ENCODE data around the gene CTNNBL1. TPM values are rescaled to one million over a fixed set of nuclear protein-coding genes. Genes with fewer than 3 reads are reported as not detected.

Gene CTNNBL1
- polyA plus RNA-seq, 1 of the 3 experiments (the other 2 are of a cell fraction): 29.5 TPM

DNA sequence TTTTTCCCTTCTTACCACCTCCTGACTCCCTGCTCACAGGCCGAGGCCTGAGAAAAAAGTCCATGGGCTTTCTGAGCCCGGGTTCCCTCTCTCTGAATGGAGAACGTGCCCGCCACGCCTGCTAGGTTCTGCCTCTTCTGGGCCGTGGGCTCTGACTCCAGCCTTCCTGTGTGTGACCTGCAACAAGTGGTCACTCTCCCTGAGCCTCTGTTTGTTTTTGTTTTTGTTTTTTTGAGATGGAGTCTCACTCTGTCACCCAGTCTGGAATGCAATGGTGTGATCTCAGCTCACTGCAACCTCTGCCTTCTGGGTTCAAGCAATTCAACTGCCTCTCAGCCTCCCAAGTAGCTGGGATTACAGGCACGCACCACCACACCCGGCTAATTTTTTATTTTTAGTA, 191.2 kb downstream of the CTNNBL1 start:
- no peak for TF ChIP-seq GATA2 (CRISPR knock-in tag; IDR thresholded peaks at IDR 0.05)
- TF ChIP-seq, protein P1, sequence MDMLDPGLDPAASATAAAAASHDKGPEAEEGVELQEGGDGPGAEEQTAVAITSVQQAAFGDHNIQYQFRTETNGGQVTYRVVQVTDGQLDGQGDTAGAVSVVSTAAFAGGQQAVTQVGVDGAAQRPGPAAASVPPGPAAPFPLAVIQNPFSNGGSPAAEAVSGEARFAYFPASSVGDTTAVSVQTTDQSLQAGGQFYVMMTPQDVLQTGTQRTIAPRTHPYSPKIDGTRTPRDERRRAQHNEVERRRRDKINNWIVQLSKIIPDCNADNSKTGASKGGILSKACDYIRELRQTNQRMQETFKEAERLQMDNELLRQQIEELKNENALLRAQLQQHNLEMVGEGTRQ (IDR thresholded peaks at IDR 0.05; ENCODE audit: borderline replicate concordance, low read depth, low read length): no peak
- no peak for TF ChIP-seq FOSL2 (IDR thresholded peaks at IDR 0.05; ENCODE audit: borderline replicate concordance, low read depth)
- no peak for TF ChIP-seq TCF12 (IDR thresholded peaks at IDR 0.05)
- TF ChIP-seq, protein P2, sequence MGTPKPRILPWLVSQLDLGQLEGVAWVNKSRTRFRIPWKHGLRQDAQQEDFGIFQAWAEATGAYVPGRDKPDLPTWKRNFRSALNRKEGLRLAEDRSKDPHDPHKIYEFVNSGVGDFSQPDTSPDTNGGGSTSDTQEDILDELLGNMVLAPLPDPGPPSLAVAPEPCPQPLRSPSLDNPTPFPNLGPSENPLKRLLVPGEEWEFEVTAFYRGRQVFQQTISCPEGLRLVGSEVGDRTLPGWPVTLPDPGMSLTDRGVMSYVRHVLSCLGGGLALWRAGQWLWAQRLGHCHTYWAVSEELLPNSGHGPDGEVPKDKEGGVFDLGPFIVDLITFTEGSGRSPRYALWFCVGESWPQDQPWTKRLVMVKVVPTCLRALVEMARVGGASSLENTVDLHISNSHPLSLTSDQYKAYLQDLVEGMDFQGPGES (IDR thresholded peaks at IDR 0.05; ENCODE audit: low read depth, low read length): no peak
- TF ChIP-seq SIN3A (IDR thresholded peaks at IDR 0.05; ENCODE audit: borderline replicate concordance, low read depth, low read length): no peak
- TF ChIP-seq, protein P3, sequence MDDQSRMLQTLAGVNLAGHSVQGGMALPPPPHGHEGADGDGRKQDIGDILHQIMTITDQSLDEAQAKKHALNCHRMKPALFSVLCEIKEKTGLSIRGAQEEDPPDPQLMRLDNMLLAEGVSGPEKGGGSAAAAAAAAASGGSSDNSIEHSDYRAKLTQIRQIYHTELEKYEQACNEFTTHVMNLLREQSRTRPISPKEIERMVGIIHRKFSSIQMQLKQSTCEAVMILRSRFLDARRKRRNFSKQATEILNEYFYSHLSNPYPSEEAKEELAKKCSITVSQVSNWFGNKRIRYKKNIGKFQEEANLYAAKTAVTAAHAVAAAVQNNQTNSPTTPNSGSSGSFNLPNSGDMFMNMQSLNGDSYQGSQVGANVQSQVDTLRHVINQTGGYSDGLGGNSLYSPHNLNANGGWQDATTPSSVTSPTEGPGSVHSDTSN (IDR thresholded peaks at IDR 0.05): no peak
- TF ChIP-seq, protein P4, sequence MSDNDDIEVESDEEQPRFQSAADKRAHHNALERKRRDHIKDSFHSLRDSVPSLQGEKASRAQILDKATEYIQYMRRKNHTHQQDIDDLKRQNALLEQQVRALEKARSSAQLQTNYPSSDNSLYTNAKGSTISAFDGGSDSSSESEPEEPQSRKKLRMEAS (IDR thresholded peaks at IDR 0.05; ENCODE audit: low read depth): no peak
- TF ChIP-seq YY1 (IDR thresholded peaks at IDR 0.05; ENCODE audit: low read depth): no peak
- no peak for TF ChIP-seq RAD21 (IDR thresholded peaks at IDR 0.05; ENCODE audit: low read length)
- TF ChIP-seq, protein P5, sequence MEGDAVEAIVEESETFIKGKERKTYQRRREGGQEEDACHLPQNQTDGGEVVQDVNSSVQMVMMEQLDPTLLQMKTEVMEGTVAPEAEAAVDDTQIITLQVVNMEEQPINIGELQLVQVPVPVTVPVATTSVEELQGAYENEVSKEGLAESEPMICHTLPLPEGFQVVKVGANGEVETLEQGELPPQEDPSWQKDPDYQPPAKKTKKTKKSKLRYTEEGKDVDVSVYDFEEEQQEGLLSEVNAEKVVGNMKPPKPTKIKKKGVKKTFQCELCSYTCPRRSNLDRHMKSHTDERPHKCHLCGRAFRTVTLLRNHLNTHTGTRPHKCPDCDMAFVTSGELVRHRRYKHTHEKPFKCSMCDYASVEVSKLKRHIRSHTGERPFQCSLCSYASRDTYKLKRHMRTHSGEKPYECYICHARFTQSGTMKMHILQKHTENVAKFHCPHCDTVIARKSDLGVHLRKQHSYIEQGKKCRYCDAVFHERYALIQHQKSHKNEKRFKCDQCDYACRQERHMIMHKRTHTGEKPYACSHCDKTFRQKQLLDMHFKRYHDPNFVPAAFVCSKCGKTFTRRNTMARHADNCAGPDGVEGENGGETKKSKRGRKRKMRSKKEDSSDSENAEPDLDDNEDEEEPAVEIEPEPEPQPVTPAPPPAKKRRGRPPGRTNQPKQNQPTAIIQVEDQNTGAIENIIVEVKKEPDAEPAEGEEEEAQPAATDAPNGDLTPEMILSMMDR (IDR thresholded peaks at IDR 0.05): no peak
- TF ChIP-seq TAF1 (IDR thresholded peaks at IDR 0.05; ENCODE audit: borderline replicate concordance, low read depth, low read length): no peak
- TF ChIP-seq ELF1 (IDR thresholded peaks at IDR 0.05): no peak
- TF ChIP-seq EP300 (IDR thresholded peaks at IDR 0.05; ENCODE audit: borderline replicate concordance in 1 of 2, low read depth in 1 of 2, low read length in 1 of 2): no peak
- TF ChIP-seq FOXM1 (IDR thresholded peaks at IDR 0.05; ENCODE audit: low read depth): no peak
- TF ChIP-seq CHD2 (IDR thresholded peaks at IDR 0.05; ENCODE audit: low read length, partially characterized antibody): no peak
- no peak for TF ChIP-seq NRF1 (IDR thresholded peaks at IDR 0.05; ENCODE audit: low read depth, low read length)
- no peak for TF ChIP-seq MEF2A (IDR thresholded peaks at IDR 0.05; ENCODE audit: borderline replicate concordance, low read depth)
- no peak for TF ChIP-seq GABPA (IDR thresholded peaks at IDR 0.05; ENCODE audit: low read depth)
- TF ChIP-seq, protein P6, sequence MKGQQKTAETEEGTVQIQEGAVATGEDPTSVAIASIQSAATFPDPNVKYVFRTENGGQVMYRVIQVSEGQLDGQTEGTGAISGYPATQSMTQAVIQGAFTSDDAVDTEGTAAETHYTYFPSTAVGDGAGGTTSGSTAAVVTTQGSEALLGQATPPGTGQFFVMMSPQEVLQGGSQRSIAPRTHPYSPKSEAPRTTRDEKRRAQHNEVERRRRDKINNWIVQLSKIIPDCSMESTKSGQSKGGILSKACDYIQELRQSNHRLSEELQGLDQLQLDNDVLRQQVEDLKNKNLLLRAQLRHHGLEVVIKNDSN (IDR thresholded peaks at IDR 0.05; ENCODE audit: borderline replicate concordance, low read depth): no peak
- Histone ChIP-seq H2AFZ (ENCODE audit: low read depth) (no peak overlapping the region), H3K9ac (no peak overlapping the region), H3K27ac (ENCODE audit: low read depth in 2 of 2, low read length in 1 of 2) (no peak overlapping the region), H3K4me3 (ENCODE audit: low read depth in 2 of 2, low read length in 1 of 2) (no peak overlapping the region), H3F3A (replicated peaks; ENCODE audit: insufficient read depth) (no peaks in the 10 kb centered on the region), H3K79me2 (ENCODE audit: insufficient read depth) (no peaks in the 10 kb centered on the region), H3K36me3 (replicated peaks in 1 of 2; ENCODE audit: control insufficient read depth in 1 of 2, insufficient read depth in 2 of 2, low read length in 1 of 2) (no peaks in the 10 kb centered on the region), H4K20me1 (ENCODE audit: insufficient read depth) (no peaks in the 10 kb centered on the region), H3K27me3 (ENCODE audit: insufficient read depth) (no peaks in the 10 kb centered on the region), H3K9me3 (no peaks in the 10 kb centered on the region), H3K4me2 (no peak overlapping the region), H3K4me1 (ENCODE audit: control insufficient read depth in 1 of 2, insufficient read depth in 2 of 2, low read depth in 1 of 2, low read length in 1 of 2) (peaks cover 0 to 30% of the 10 kb centered on the region in 2 experiments; a peak in 2 of 4 replicates), H3K9me2 (no peaks in the 10 kb centered on the region)
- 85% methylated on average over 8 of the region's 8 CpGs for WGBS (ENCODE audit: low lambda C conversion rate)
- CTCF ChIA-PET: interaction anchor here (1.1 to 4.3 kb wide), 2 partner anchors 108 to 321 kb away, joined by 3 to 19 read pairs; no protein-coding TSS in a partner anchor
- no peak for DNase-seq
- POLR2A ChIA-PET: no interaction called here

All from SK-N-SH (cell line).